Kidney (tissue), 14 donors: Measurements from ENCODE around the gene TREML4. TPM values are rescaled to one million over a fixed set of nuclear protein-coding genes. Genes with fewer than 3 reads are reported as not detected.
A peak's percentile ranks its signal among the peaks of the same experiment; 100 is the strongest.

Experiments used
- DNase-seq, 5 donors: peaks; one replicate each; pipeline ENCODE4 v3.0.0-alpha.2; 2013 to 2020
- FAIRE-seq: peaks from 2 replicates; lab custom pipeline; 2012; peaks lifted over from hg19 to GRCh38; lab: Jason Lieb, UNC
- H3K27ac ChIP-seq, 2 donors: one replicate each; pipeline ENCODE4 v1.7.0; 2013; ENCODE audit warnings: low read depth in 2 of 2, low read length in 2 of 2, inconsistent platforms in 1 of 2
- H3K27me3 ChIP-seq: one replicate; pipeline ENCODE4 v1.7.1; 2013; ENCODE audit warnings: low read length, inconsistent platforms; ENCODE audit not compliant: control insufficient read depth, insufficient read depth
- H3K36me3 ChIP-seq, 3 donors: one replicate each; pipeline versions ENCODE4 v1.7.0 to v1.7.1; 2013; ENCODE audit warnings: low read length in 3 of 3, control low read depth in 1 of 3, inconsistent platforms in 1 of 3; ENCODE audit not compliant: insufficient read depth in 3 of 3, control insufficient read depth in 2 of 3
- H3K4me1 ChIP-seq, 3 donors: one replicate each; pipeline versions ENCODE4 v1.7.0 to v1.7.1; 2013; ENCODE audit warnings: low read length in 3 of 3, inconsistent platforms in 1 of 3, low read depth in 1 of 3; ENCODE audit not compliant: control insufficient read depth in 2 of 3, insufficient read depth in 2 of 3
- H3K4me3 ChIP-seq, 3 donors: one replicate each; pipeline versions ENCODE4 v1.7.0 to v1.8.1; 2013; ENCODE audit warnings: low read length in 3 of 3, control low read depth in 1 of 3, inconsistent platforms in 1 of 3
- H3K9ac ChIP-seq, 3 donors: one replicate each; pipeline versions ENCODE4 v1.7.0 to v1.7.1; 2013; ENCODE audit warnings: low read length in 3 of 3, control low read depth in 1 of 3, inconsistent platforms in 1 of 3
- H3K9me3 ChIP-seq, 3 donors: one replicate each; pipeline versions ENCODE4 v1.7.0 to v1.7.1; 2013; ENCODE audit warnings: low read length in 3 of 3, control low read depth in 1 of 3, inconsistent platforms in 1 of 3; ENCODE audit not compliant: control insufficient read depth in 2 of 3, insufficient read depth in 1 of 3
- CTCF ChIP-seq: IDR thresholded peaks from 3 replicates; pipeline ENCODE4 v1.5.1; 2012; ENCODE audit warnings: mild to moderate bottlenecking, moderate library complexity, borderline replicate concordance; ENCODE audit not compliant: insufficient read depth; ENCODE audit errors: extremely low read depth
- intact Hi-C: fragments of 100-400 bp; cut with DNase I; formaldehyde crosslinking; loops from one replicate; pipeline ENCODE4 v1.11.1; 2022
- polyA plus RNA-seq: library from polyadenylated mRNA; stranded (reverse); fragments of 350-450 nt; fragmentation: Illumina TruSeq; extraction: RNeasy Lipid Tissue Mini Kit (QIAGEN cat#74804); gene quantifications from one replicate; pipeline ENCODE4 v1.2.3, GENCODE V29; 2014; ENCODE audit warnings: low read depth, low replicate concordance; ENCODE audit not compliant: insufficient read depth
- total RNA-seq: library from RNA; stranded (reverse); fragmentation: NEBNext Ultra II Directional; extraction: Animal tissue kit (Norgen Biotek cat#: 25700); gene quantifications from one replicate; pipeline ENCODE4 v1.2.1, GENCODE V29; 2021
- donor health status: control.
- donor health status: control.
- donor health status: control.
- donor health status: control.
- donor health status: control.
- donor health status: DM: yes; HTN: yes; CAD: no.
- donor health status: Normal renal cell carcinoma (clear cell type).

The TREML4 gene
- total and polyA plus RNA-seq, 2 donors from 2014 or later = not detected

- H3K4me1 ChIP-seq = no peaks in the 10 kb centered on the region
- H3K9me3 ChIP-seq = peaks cover 0 to 9% (median 3%) of the 10 kb centered on the region in 3 donors
- DNase-seq (no peak), FAIRE-seq (no peak)
- intact Hi-C loops = no loop called here
- no peak overlapping the region for H3K9ac ChIP-seq
- no peak overlapping the region for H3K4me3 ChIP-seq
- H3K27me3 ChIP-seq = no peaks in the 10 kb centered on the region
- TF ChIP-seq CTCF = no peak
- H3K36me3 ChIP-seq = no peaks in the 10 kb centered on the region
- H3K27ac ChIP-seq = no peak overlapping the region
These were observed 3.3 kb upstream of the TREML4 start for GRCh38 chr6:41224800-41225199.

- Histone ChIP-seq H3K9ac (no peak overlapping the region), H3K9me3 (no peaks in the 10 kb centered on the region), H3K4me1 (no peaks in the 10 kb centered on the region), H3K4me3 (no peak overlapping the region), H3K27me3 (no peaks in the 10 kb centered on the region), H3K27ac (no peak overlapping the region), H3K36me3 (no peaks in the 10 kb centered on the region)
- FAIRE-seq = no peak
- intact Hi-C loops = no loop called here
- peak in 3 of 5 donors; percentile 68 to 78 (median 77) for DNase-seq
- no peak for TF ChIP-seq CTCF
These were observed 1.4 kb upstream of the TREML4 start for GRCh38 chr6:41226752-41227151.

GRCh38 chr6:41228616-41229015 is 467 bp downstream of the TREML4 start:
- Histone ChIP-seq H3K27ac (no peak overlapping the region), H3K4me1 (no peaks in the 10 kb centered on the region), H3K9ac (no peak overlapping the region), H3K4me3 (no peak overlapping the region), H3K9me3 (no peaks in the 10 kb centered on the region), H3K36me3 (no peaks in the 10 kb centered on the region), H3K27me3 (no peaks in the 10 kb centered on the region)
- intact Hi-C loops = no loop called here
- no peak for TF ChIP-seq CTCF
- no peak for FAIRE-seq
- no peak for DNase-seq

GRCh38 chr6:41229721-41230120 is 1.6 kb downstream of the TREML4 start:
- no peaks in the 10 kb centered on the region for H3K27me3 ChIP-seq
- FAIRE-seq (no peak), DNase-seq (no peak)
- no peaks in the 10 kb centered on the region for H3K36me3 ChIP-seq
- TF ChIP-seq CTCF = no peak
- intact Hi-C loops = no loop called here
- no peak overlapping the region for H3K4me3 ChIP-seq
- no peak overlapping the region for H3K27ac ChIP-seq
- H3K9me3 ChIP-seq = no peaks in the 10 kb centered on the region
- H3K9ac ChIP-seq = no peak overlapping the region
- H3K4me1 ChIP-seq = no peaks in the 10 kb centered on the region
